ENCODE measurements around the gene TMEM131. TPM values are rescaled to one million over a fixed set of nuclear protein-coding genes. Genes with fewer than 3 reads are reported as not detected.

The TMEM131 gene
- total and polyA plus RNA-seq, 3 donors from 2014 or later = 35.0 to 54.8 (median 49.6) TPM

GRCh38 chr2:97935719-97936161 is 60.0 kb downstream of the TMEM131 start:
- no peaks in the 10 kb centered on the region for H3K36me3 ChIP-seq (ENCODE audit: low read depth, missing control alignments)
- TF ChIP-seq POLR2A (IDR thresholded peaks at IDR 0.05) = no peak
- no peak for TF ChIP-seq CTCF (IDR thresholded peaks at IDR 0.05)
- intact Hi-C loops (cut with DNase I; ENCODE audit: low total_unique reads) = no loop called here
- no peak overlapping the region for H3K4me3 ChIP-seq
- DNase-seq = no peak
- peaks cover 16% of the 10 kb centered on the region for H3K4me1 ChIP-seq
- WGBS, 2 donors = 23 to 26% methylated on average over 2 of the region's 2 CpGs
- H3K27me3 ChIP-seq = no peaks in the 10 kb centered on the region
- H3K9me3 ChIP-seq = no peaks in the 10 kb centered on the region
- H3K27ac ChIP-seq = no peak overlapping the region

- 89 to 90% methylated on average over 4 of the region's 4 CpGs for WGBS, 2 donors
- H3K27me3 ChIP-seq = no peaks in the 10 kb centered on the region
- H3K9me3 ChIP-seq = no peaks in the 10 kb centered on the region
- H3K36me3 ChIP-seq (ENCODE audit: low read depth, missing control alignments) = no peaks in the 10 kb centered on the region
- intact Hi-C loops (cut with DNase I; ENCODE audit: low total_unique reads) = no loop called here
- no peak overlapping the region for H3K27ac ChIP-seq
- no peak for TF ChIP-seq POLR2A (IDR thresholded peaks at IDR 0.05)
- TF ChIP-seq CTCF (IDR thresholded peaks at IDR 0.05) = no peak
- no peak for DNase-seq
- peaks cover 16% of the 10 kb centered on the region for H3K4me1 ChIP-seq
- H3K4me3 ChIP-seq = no peak overlapping the region
Measured at GRCh38 chr2:97932975-97933662, 62.6 kb downstream of the TMEM131 start.

GRCh38 chr2:97931858-97932225 is 63.9 kb downstream of the TMEM131 start:
- intact Hi-C loops (cut with DNase I; ENCODE audit: low total_unique reads) = no loop called here
- Histone ChIP-seq H3K4me3 (no peak overlapping the region), H3K27me3 (no peaks in the 10 kb centered on the region), H3K36me3 (ENCODE audit: low read depth, missing control alignments) (no peaks in the 10 kb centered on the region), H3K9me3 (no peaks in the 10 kb centered on the region), H3K27ac (no peak overlapping the region), H3K4me1 (peaks cover 16% of the 10 kb centered on the region)
- TF ChIP-seq CTCF (IDR thresholded peaks at IDR 0.05) (no peak), POLR2A (IDR thresholded peaks at IDR 0.05) (no peak)
- no peak for DNase-seq

GRCh38 chr2:97931118-97931857 is 64.5 kb downstream of the TMEM131 start:
- WGBS, 2 donors = 67 to 68% methylated on average over 3 of the region's 3 CpGs
- DNase-seq = no peak
- H3K4me3 ChIP-seq = no peak overlapping the region
- no peaks in the 10 kb centered on the region for H3K27me3 ChIP-seq
- H3K36me3 ChIP-seq (ENCODE audit: low read depth, missing control alignments) = no peaks in the 10 kb centered on the region
- intact Hi-C loops (cut with DNase I; ENCODE audit: low total_unique reads) = no loop called here
- no peaks in the 10 kb centered on the region for H3K9me3 ChIP-seq
- TF ChIP-seq POLR2A (IDR thresholded peaks at IDR 0.05) (no peak), CTCF (IDR thresholded peaks at IDR 0.05) (no peak)
- no peak overlapping the region for H3K27ac ChIP-seq
- peaks cover 16% of the 10 kb centered on the region for H3K4me1 ChIP-seq

Measured in testis (tissue), 3 donors.